ENCODE measurements around the gene CMTR2. TPM values are rescaled to one million over a fixed set of nuclear protein-coding genes. Genes with fewer than 3 reads are reported as not detected.

Gene CMTR2
- total RNA-seq, 1 experiment from 2014 or later, result 19.4 TPM

GRCh38 chr16:71276589-71277334 is 12.4 kb downstream of the CMTR2 start:
- Mint-ChIP-seq H3K36me3 (ENCODE audit: insufficient read depth, unreplicated experiment) (no peaks in the 10 kb centered on the region), H3K4me1 (ENCODE audit: low read depth, unreplicated experiment) (no peaks in the 10 kb centered on the region)
- POLR2A ChIA-PET, result no interaction called here

GRCh38 chr16:71273384-71273783 is 15.8 kb downstream of the CMTR2 start:
- ChIA-PET CTCF (no interaction called here), POLR2A (no interaction called here)
- no TSS peak for BruUV-seq (replicated peaks)
- no peak for DNase-seq
- Histone ChIP-seq H3K4me1 (no peaks in the 10 kb centered on the region), H3K27me3 (replicated peaks; ENCODE audit: control insufficient read depth, insufficient read depth, low read length) (no peaks in the 10 kb centered on the region; the same call in 1 of the 2 replicates), H3K4me3 (ENCODE audit: low read depth, low read length) (no peak overlapping the region), H3K9me3 (peaks cover 15% of the 10 kb centered on the region), H3K36me3 (ENCODE audit: control insufficient read depth, insufficient read depth, low read length) (no peaks in the 10 kb centered on the region)
- intact Hi-C loops (cut with micrococcal nuclease; ENCODE audit: unreplicated experiment), result no loop called here
- no peaks in the 10 kb centered on the region for H3K36me3 Mint-ChIP-seq (ENCODE audit: insufficient read depth, unreplicated experiment)
- H3K9me3 Mint-ChIP-seq (ENCODE audit: unreplicated experiment), result peaks cover 31% of the 10 kb centered on the region
- no peaks in the 10 kb centered on the region for H3K4me1 Mint-ChIP-seq (ENCODE audit: low read depth, unreplicated experiment)
- no peak for TF ChIP-seq CTCF (IDR thresholded peaks at IDR 0.05; ENCODE audit: insufficient read depth in 1 of 2, low read depth in 1 of 2, low read length in 1 of 2, severe bottlenecking in 1 of 2, unreplicated experiment in 1 of 2)
- no peak overlapping the region for H3K27ac Mint-ChIP-seq (ENCODE audit: unreplicated experiment)
- H3K27me3 Mint-ChIP-seq (ENCODE audit: insufficient read depth, unreplicated experiment), result peaks cover 14% of the 10 kb centered on the region
- no peak overlapping the region for H3K4me3 Mint-ChIP-seq (ENCODE audit: unreplicated experiment)

More at GRCh38 chr16:71276589-71277334, 12.4 kb downstream of the CMTR2 start:
- Histone ChIP-seq H3K4me1 (no peaks in the 10 kb centered on the region), H3K4me3 (ENCODE audit: low read depth, low read length) (no peak overlapping the region), H3K27me3 (replicated peaks; ENCODE audit: control insufficient read depth, insufficient read depth, low read length) (no peaks in the 10 kb centered on the region; the same call in 1 of the 2 replicates), H3K36me3 (ENCODE audit: control insufficient read depth, insufficient read depth, low read length) (no peaks in the 10 kb centered on the region), H3K9me3 (peaks cover 15% of the 10 kb centered on the region)
- H3K9me3 Mint-ChIP-seq (ENCODE audit: unreplicated experiment), result peaks cover 31% of the 10 kb centered on the region
- CTCF ChIA-PET, result no interaction called here
- no peak for DNase-seq
- H3K27ac Mint-ChIP-seq (ENCODE audit: unreplicated experiment), result no peak overlapping the region
- no peaks in the 10 kb centered on the region for H3K27me3 Mint-ChIP-seq (ENCODE audit: insufficient read depth, unreplicated experiment)
- TF ChIP-seq CTCF (IDR thresholded peaks at IDR 0.05; ENCODE audit: insufficient read depth in 1 of 2, low read depth in 1 of 2, low read length in 1 of 2, severe bottlenecking in 1 of 2, unreplicated experiment in 1 of 2), result no peak
- BruUV-seq (replicated peaks), result no TSS peak
- H3K4me3 Mint-ChIP-seq (ENCODE audit: unreplicated experiment), result no peak overlapping the region
- intact Hi-C loops (cut with micrococcal nuclease; ENCODE audit: unreplicated experiment), result no loop called here

- Histone ChIP-seq H3K36me3 (ENCODE audit: control insufficient read depth, insufficient read depth, low read length) (no peaks in the 10 kb centered on the region), H3K4me3 (ENCODE audit: low read depth, low read length) (no peak overlapping the region), H3K27me3 (replicated peaks; ENCODE audit: control insufficient read depth, insufficient read depth, low read length) (no peaks in the 10 kb centered on the region), H3K9me3 (no peaks in the 10 kb centered on the region), H3K4me1 (no peaks in the 10 kb centered on the region; the same call in 1 of the 2 replicates)
- no peak for DNase-seq
- Mint-ChIP-seq H3K36me3 (ENCODE audit: insufficient read depth, unreplicated experiment) (no peaks in the 10 kb centered on the region), H3K4me3 (ENCODE audit: unreplicated experiment) (no peak overlapping the region), H3K9me3 (ENCODE audit: unreplicated experiment) (no peaks in the 10 kb centered on the region), H3K27me3 (ENCODE audit: insufficient read depth, unreplicated experiment) (peaks cover 28% of the 10 kb centered on the region), H3K27ac (ENCODE audit: unreplicated experiment) (no peak overlapping the region), H3K4me1 (ENCODE audit: low read depth, unreplicated experiment) (no peaks in the 10 kb centered on the region)
- ChIA-PET CTCF (no interaction called here), POLR2A (no interaction called here)
- intact Hi-C loops (cut with micrococcal nuclease; ENCODE audit: unreplicated experiment), result no loop called here
- no TSS peak for BruUV-seq (replicated peaks)
- no peak for TF ChIP-seq CTCF (IDR thresholded peaks at IDR 0.05; ENCODE audit: insufficient read depth in 1 of 2, low read depth in 1 of 2, low read length in 1 of 2, severe bottlenecking in 1 of 2, unreplicated experiment in 1 of 2)
Measured at GRCh38 chr16:71264299-71264698, 24.9 kb downstream of the CMTR2 start.
